MM.1S (cell line): ENCODE results near the gene TMOD4.

Source experiments
- CTCF ChIP-seq: fragments of 300-600 bp; sonication (generic); IDR thresholded peaks from 2 replicates; pipeline ENCODE4 v1.5.1; 2016; ENCODE audit warnings: antibody characterized with exemption, low read length, mixed read lengths
- EZH2 ChIP-seq: fragments of 300-600 bp; sonication (generic); optimal IDR thresholded peaks from 2 replicates; pipeline ENCODE3; 2017; ENCODE audit warnings: low read depth, mild to moderate bottlenecking, antibody characterized with exemption, low read length, mixed read lengths
- EZH2phosphoT487 ChIP-seq: fragments of 300-600 bp; sonication (generic); IDR thresholded peaks from 2 replicates; pipeline ENCODE4 v1.6.1; 2018; ENCODE audit warnings: antibody characterized with exemption, low read length

- TF ChIP-seq CTCF (no peak), EZH2 (no peak), EZH2phosphoT487 (no peak)
These were observed 11.0 kb downstream of the TMOD4 start for GRCh38 chr1:151164732-151165280.
